Gastrocnemius medialis (tissue), 4 donors: ENCODE results near the gene SMIM44.

Experiments used
- POLR2A ChIP-seq, 2 donors: fragments of 450-650 bp; IDR thresholded peaks; one replicate each; pipeline ENCODE4 v1.6.1; 2017; ENCODE audit warnings: antibody characterized with exemption in 2 of 2, mild to moderate bottlenecking in 2 of 2, moderate library complexity in 2 of 2
- TF ChIP-seq, protein P1 (sequence below), 5 experiments: fragments of 450-650 bp in 3 of 5; fragments of 200-600 bp in 2 of 5; sonication (generic) in 2 of 5; IDR thresholded peaks in 4 of 5; conservative IDR thresholded peaks in 1 of 5; 1 replicate in 4 of 5; 2 replicates in 1 of 5; pipeline ENCODE4 v1.5.1; 2016 to 2019; ENCODE audit warnings: antibody characterized with exemption in 5 of 5, mild to moderate bottlenecking in 3 of 5, moderate library complexity in 3 of 5

DNA sequence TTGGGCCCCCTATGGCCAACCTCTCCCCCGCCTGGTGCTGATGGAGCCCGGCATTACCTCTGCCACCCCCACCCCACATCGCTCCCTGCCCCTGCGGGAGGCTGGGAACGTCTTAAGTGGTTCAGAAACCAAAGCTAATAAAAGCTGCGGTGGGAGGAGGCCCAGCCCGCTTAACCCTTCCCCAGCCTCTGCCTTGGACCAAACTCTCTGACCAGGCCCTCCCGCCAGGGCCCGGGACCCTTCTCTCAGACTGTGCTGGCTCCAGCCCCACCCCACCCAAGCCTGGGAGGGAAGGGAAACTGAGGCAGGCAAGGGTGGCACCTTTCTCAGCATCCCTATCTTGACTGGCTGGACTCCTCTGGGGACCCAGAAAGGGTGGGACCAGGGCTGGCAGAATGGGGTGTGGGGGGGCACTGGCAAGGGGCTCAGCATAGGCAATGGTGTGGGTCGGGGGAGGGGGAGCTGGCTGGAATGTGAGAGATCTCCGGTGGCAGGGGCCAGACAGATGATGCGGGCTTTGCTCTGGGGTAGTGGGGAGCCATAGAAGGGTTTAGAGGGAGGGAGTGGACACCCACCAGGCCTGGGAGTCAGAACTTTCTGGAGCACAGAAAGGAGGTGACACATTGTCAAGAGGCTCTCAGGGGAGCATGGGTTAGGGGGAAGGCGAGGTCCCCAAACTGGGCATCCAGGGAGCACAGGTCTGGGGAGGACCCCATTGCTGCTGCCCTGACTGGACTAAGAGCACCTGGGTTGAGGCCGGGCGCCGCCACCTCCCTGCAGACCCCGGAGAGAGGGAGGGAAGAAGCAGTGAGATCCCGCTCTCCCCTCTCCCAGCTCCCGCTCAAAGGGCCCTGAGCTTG lies 24.8 kb downstream of the SMIM44 start:
- TF ChIP-seq, protein P1, sequence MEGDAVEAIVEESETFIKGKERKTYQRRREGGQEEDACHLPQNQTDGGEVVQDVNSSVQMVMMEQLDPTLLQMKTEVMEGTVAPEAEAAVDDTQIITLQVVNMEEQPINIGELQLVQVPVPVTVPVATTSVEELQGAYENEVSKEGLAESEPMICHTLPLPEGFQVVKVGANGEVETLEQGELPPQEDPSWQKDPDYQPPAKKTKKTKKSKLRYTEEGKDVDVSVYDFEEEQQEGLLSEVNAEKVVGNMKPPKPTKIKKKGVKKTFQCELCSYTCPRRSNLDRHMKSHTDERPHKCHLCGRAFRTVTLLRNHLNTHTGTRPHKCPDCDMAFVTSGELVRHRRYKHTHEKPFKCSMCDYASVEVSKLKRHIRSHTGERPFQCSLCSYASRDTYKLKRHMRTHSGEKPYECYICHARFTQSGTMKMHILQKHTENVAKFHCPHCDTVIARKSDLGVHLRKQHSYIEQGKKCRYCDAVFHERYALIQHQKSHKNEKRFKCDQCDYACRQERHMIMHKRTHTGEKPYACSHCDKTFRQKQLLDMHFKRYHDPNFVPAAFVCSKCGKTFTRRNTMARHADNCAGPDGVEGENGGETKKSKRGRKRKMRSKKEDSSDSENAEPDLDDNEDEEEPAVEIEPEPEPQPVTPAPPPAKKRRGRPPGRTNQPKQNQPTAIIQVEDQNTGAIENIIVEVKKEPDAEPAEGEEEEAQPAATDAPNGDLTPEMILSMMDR (IDR thresholded peaks at IDR 0.05 in 4 of 5, conservative IDR thresholded peaks at IDR 0.05 in 1 of 5), result no peak
- no peak for TF ChIP-seq POLR2A (IDR thresholded peaks at IDR 0.05)
